ENCODE data around the gene CSTPP1. TPM values are rescaled to one million over a fixed set of nuclear protein-coding genes. Genes with fewer than 3 reads are reported as not detected.
A peak's percentile ranks its signal among the peaks of the same experiment; 100 is the strongest.

Gene CSTPP1
- total and polyA plus RNA-seq, 5 experiments from 2014 or later: 13.2 to 20.4 (median 16.1) TPM

- Mint-ChIP-seq H3K9me3 (no peaks in the 10 kb centered on the region), H3K4me3 (no peak overlapping the region), H3K4me1 (no peaks in the 10 kb centered on the region), H3K27me3 (no peaks in the 10 kb centered on the region), H3K27ac (no peak overlapping the region), H3K36me3 (peaks cover 0 to 8% (median 2%) of the 10 kb centered on the region in 3 donors)
- ATAC-seq (no peak), DNase-seq (no peak)
- POLR2A ChIA-PET: no interaction called here
These were observed 34.5 kb downstream of the CSTPP1 start for GRCh38 chr11:46970913-46971625.

GRCh38 chr11:46972343-46972742 lies 35.8 kb downstream of the CSTPP1 start:
- no peak overlapping the region for H3K4me3 Mint-ChIP-seq
- POLR2A ChIA-PET: no interaction called here
- peaks cover 0 to 5% (median 2%) of the 10 kb centered on the region in 3 donors for H3K36me3 Mint-ChIP-seq
- no peaks in the 10 kb centered on the region for H3K27me3 Mint-ChIP-seq
- H3K9me3 Mint-ChIP-seq: no peaks in the 10 kb centered on the region
- ATAC-seq: no peak
- H3K4me1 Mint-ChIP-seq: no peaks in the 10 kb centered on the region
- H3K27ac Mint-ChIP-seq: no peak overlapping the region
- no peak for DNase-seq

DNA sequence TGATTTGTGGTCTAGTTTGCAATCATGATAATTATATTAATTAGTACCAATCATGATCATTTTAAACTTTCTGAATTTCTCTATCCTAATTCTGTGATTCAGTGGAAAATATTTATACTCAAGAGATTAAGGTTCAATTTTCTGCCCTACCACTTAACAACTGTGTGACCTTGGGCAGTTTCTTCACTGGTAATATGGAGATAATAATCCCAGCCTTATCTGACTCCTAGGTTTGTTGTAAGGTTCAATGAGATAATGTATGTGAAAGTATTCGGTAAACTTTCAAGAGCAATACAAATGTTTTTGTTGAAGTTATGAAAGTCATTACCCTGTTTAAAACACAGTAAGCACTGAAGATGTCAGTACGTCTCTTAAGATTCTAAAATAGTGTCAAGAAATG lies 36.3 kb downstream of the CSTPP1 start:
- DNase-seq (no peak), ATAC-seq (no peak)
- H3K27me3 Mint-ChIP-seq: no peaks in the 10 kb centered on the region
- no peaks in the 10 kb centered on the region for H3K4me1 Mint-ChIP-seq
- no peak overlapping the region for H3K27ac Mint-ChIP-seq
- POLR2A ChIA-PET: no interaction called here
- H3K4me3 Mint-ChIP-seq: no peak overlapping the region
- peaks cover 0 to 5% (median 2%) of the 10 kb centered on the region in 3 donors for H3K36me3 Mint-ChIP-seq
- H3K9me3 Mint-ChIP-seq: no peaks in the 10 kb centered on the region

DNA sequence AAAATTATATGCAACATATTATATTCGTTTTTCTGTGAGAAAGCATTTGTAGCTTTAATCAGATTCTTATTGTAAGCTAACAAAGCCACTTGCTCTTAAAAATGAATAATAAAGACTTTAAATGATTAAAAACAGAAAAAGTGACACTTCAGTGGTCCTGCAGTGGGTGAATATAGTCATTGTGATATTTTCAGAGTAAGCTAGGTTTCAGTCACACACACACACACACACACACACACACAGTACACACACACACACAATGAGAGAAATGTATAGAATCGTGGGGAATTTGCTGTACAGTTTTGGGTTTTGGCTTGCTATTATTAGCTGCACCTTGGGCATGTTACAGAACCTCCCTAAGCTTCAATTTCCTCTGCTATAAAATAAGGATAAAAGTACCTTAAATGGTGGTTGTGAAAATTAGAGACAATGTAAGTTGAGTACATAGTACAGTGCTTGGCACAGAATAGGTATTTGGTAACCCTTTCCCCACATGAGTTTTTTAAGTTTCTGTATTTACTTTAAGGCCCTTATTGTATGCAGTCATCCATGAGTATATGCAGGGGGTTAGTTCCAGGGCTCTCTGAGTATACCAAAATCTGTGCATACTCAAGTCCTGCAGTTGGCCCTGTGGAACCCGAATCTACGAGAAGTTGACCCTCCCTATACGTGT lies 39.8 kb downstream of the CSTPP1 start:
- H3K9me3 Mint-ChIP-seq: no peaks in the 10 kb centered on the region
- ATAC-seq (no peak), DNase-seq (no peak)
- peaks cover 0 to 7% (median 0%) of the 10 kb centered on the region in 3 donors for H3K36me3 Mint-ChIP-seq
- POLR2A ChIA-PET: interaction anchor here (0.5 kb wide), 1 partner anchor 14 kb away, joined by 3 read pairs; no protein-coding TSS in a partner anchor
- H3K4me3 Mint-ChIP-seq: no peak overlapping the region
- peaks cover 0 to 9% (median 1%) of the 10 kb centered on the region in 4 donors for H3K4me1 Mint-ChIP-seq
- no peak overlapping the region for H3K27ac Mint-ChIP-seq
- no peaks in the 10 kb centered on the region for H3K27me3 Mint-ChIP-seq

DNA sequence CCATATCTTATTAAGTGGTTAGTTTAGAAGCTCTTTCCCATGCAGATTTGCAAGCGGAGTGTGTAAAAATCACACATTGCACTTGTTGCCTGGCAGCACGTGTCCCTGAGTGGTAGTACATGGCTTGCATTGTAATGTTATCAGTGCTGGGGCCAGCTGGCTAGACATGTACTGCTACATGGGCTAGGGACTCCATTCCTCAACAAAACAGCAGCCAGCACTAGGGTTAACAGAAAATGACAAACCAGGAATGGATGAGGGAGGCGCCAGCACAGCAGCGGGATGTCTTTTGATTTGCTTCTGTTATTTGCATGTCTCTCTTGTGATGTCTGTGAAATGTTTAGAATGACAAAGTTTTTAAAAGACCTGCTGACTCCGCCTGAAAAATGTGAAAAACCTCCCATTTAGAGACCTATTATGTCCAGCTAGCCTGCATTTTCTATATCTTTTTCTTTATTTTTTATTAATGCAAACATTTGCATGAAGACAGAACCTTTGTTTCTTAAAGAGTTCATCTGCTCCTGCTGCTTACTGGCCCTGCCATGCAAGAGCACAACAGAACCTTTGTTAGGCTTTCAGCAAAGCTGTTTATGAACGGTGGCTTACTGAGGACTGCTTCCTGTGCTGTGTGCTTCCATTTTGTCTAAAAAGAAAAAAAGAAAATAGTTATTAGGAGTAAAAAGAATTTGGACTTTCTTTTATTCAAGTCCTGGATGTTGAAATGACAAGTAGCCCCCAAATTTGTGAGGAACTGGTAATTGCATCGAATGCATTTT lies 40.7 kb downstream of the CSTPP1 start:
- Mint-ChIP-seq H3K27me3 (no peaks in the 10 kb centered on the region), H3K4me1 (peaks cover 0 to 13% (median 3%) of the 10 kb centered on the region in 4 donors), H3K4me3 (no peak overlapping the region), H3K27ac (no peak overlapping the region), H3K9me3 (no peaks in the 10 kb centered on the region), H3K36me3 (peaks cover 0 to 7% (median 0%) of the 10 kb centered on the region in 3 donors)
- DNase-seq (no peak), ATAC-seq (no peak)
- POLR2A ChIA-PET: no interaction called here

DNA sequence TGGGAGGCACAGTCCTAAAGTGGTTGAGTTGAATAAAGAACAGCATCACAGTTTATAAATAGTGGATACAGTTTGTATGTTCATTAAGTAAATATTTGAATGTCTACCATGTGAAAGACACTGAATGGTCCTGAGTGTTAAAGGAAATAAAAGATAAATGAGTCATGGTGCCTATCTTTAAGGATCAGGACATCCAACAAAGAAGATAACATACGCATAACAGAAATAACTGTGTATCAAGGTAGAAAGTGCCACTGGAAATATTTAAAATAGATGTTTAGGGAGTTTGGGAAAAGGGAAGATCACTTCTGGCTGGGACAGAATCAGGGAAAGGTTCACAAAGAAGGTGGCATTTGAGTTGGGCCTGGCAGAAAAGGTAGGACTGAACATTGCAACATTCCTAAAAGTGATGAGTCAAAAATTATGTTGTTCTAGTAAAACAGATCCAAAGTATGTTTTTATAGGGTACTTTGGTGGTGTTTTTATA lies 41.5 kb downstream of the CSTPP1 start:
- ATAC-seq: no peak
- POLR2A ChIA-PET: no interaction called here
- Mint-ChIP-seq H3K4me3 (no peak overlapping the region), H3K27ac (peak overlapping the region in 1 of 10 donors; percentile 5), H3K27me3 (no peaks in the 10 kb centered on the region), H3K9me3 (no peaks in the 10 kb centered on the region), H3K4me1 (peaks cover 0 to 13% (median 3%) of the 10 kb centered on the region in 4 donors), H3K36me3 (peaks cover 0 to 5% (median 0%) of the 10 kb centered on the region in 3 donors)
- DNase-seq: no peak

DNA sequence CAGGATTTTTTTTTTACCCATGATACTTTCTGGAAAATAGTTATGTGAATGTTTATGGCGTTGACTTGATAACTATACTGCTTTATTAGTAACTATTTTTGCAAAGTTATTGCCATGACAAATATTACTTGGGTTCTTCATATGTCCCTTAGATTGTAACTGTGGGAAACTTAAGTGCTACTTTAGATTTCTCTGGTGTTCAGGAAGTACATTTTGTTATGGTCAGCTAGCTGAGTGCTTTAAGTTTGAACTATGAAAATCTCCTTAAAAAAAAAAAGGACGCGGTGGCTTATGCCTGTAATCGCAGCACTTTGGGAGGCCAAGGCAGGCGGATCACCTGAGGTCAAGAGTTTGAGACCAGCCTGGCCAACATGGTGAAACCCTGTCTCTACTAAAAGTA lies 42.8 kb downstream of the CSTPP1 start:
- Mint-ChIP-seq H3K4me1 (peaks cover 2 to 13% (median 7%) of the 10 kb centered on the region in 4 donors), H3K4me3 (no peak overlapping the region), H3K36me3 (peaks cover 0 to 2% (median 0%) of the 10 kb centered on the region in 3 donors), H3K27me3 (no peaks in the 10 kb centered on the region), H3K9me3 (no peaks in the 10 kb centered on the region), H3K27ac (no peak overlapping the region)
- no peak for ATAC-seq
- POLR2A ChIA-PET: no interaction called here
- DNase-seq: no peak

DNA sequence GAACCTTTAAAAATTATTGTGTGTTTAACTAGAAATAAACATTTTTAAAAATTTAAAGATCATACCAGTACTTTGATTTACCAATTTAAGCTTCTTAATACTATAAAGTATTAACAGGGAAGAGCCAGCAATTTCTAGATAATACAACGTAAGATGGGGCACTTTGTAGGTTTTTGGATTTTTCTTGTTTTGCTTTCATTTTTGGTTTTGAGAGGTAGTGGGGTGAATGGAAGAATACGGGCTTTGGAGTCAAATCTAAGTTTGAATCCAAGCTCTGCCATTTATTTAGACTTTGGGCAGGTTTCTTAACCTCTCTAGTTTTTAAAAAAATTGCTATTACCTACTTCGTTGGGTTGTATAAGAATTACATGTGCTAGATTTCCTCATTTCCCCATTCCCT lies 44.9 kb downstream of the CSTPP1 start:
- no peaks in the 10 kb centered on the region for H3K27me3 Mint-ChIP-seq
- POLR2A ChIA-PET: interaction anchor here (0.5 kb wide), 1 partner anchor 178 kb away, joined by 3 read pairs; no protein-coding TSS in a partner anchor
- peaks cover 2 to 13% (median 7%) of the 10 kb centered on the region in 4 donors for H3K4me1 Mint-ChIP-seq
- DNase-seq (no peak), ATAC-seq (no peak)
- peak overlapping the region in 2 of 10 donors; percentile 1 to 38 for H3K27ac Mint-ChIP-seq
- H3K4me3 Mint-ChIP-seq: peak overlapping the region in 4 of 10 donors; percentile 14 to 65 (median 33)
- peaks cover 0 to 2% (median 0%) of the 10 kb centered on the region in 3 donors for H3K36me3 Mint-ChIP-seq
- no peaks in the 10 kb centered on the region for H3K9me3 Mint-ChIP-seq

- H3K27ac Mint-ChIP-seq: no peak overlapping the region
- ATAC-seq (no peak), DNase-seq (no peak)
- H3K4me3 Mint-ChIP-seq: no peak overlapping the region
- no peaks in the 10 kb centered on the region for H3K27me3 Mint-ChIP-seq
- H3K9me3 Mint-ChIP-seq: no peaks in the 10 kb centered on the region
- peaks cover 0 to 11% (median 5%) of the 10 kb centered on the region in 3 donors for H3K36me3 Mint-ChIP-seq
- peaks cover 2 to 13% (median 7%) of the 10 kb centered on the region in 4 donors for H3K4me1 Mint-ChIP-seq
- POLR2A ChIA-PET: no interaction called here
These were observed 46.4 kb downstream of the CSTPP1 start for GRCh38 chr11:46982797-46983452.

- Mint-ChIP-seq H3K4me3 (no peak overlapping the region), H3K27me3 (no peaks in the 10 kb centered on the region), H3K4me1 (peaks cover 2 to 13% (median 7%) of the 10 kb centered on the region in 4 donors), H3K27ac (no peak overlapping the region), H3K9me3 (peaks cover 0 to 2% (median 0%) of the 10 kb centered on the region in 9 donors), H3K36me3 (peaks cover 3 to 18% (median 9%) of the 10 kb centered on the region in 3 donors)
- POLR2A ChIA-PET: no interaction called here
- no peak for DNase-seq
- ATAC-seq: no peak
These were observed 47.0 kb downstream of the CSTPP1 start for GRCh38 chr11:46983598-46983997.

GRCh38 chr11:46984548-46984947 lies 48.0 kb downstream of the CSTPP1 start:
- Mint-ChIP-seq H3K27ac (no peak overlapping the region), H3K36me3 (peaks cover 3 to 18% (median 13%) of the 10 kb centered on the region in 3 donors), H3K27me3 (no peaks in the 10 kb centered on the region), H3K9me3 (peaks cover 0 to 2% (median 0%) of the 10 kb centered on the region in 9 donors), H3K4me3 (no peak overlapping the region), H3K4me1 (peaks cover 2 to 13% (median 7%) of the 10 kb centered on the region in 4 donors)
- DNase-seq (no peak), ATAC-seq (no peak)
- POLR2A ChIA-PET: no interaction called here

DNA sequence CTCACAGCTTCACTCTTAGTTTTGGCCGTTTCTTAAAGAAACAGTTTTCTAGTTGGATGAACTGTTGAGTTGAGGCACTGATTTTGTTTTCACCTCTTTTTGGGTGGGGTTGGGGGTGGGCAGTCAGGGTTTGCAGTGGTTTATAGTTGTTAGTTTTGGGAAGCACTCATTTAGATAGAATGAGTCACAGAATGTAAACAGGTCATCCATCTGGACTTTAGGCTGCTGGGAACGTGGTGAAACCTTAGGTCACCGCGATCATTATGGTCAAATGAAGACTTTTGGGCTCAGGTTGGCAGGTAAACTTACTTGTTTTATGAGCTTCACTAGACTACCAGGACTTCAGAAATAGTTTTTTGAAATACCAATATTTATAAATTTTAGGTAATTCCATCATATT lies 48.4 kb downstream of the CSTPP1 start:
- POLR2A ChIA-PET: no interaction called here
- peaks cover 0 to 4% (median 0%) of the 10 kb centered on the region in 9 donors for H3K9me3 Mint-ChIP-seq
- H3K27me3 Mint-ChIP-seq: no peaks in the 10 kb centered on the region
- H3K36me3 Mint-ChIP-seq: peaks cover 3 to 22% (median 17%) of the 10 kb centered on the region in 3 donors
- peaks cover 2 to 11% (median 7%) of the 10 kb centered on the region in 4 donors for H3K4me1 Mint-ChIP-seq
- DNase-seq (no peak), ATAC-seq (no peak)
- no peak overlapping the region for H3K27ac Mint-ChIP-seq
- no peak overlapping the region for H3K4me3 Mint-ChIP-seq
